Osteocyte (in vitro differentiated cells): Measurements from ENCODE around the gene WBP2. TPM values are rescaled to one million over a fixed set of nuclear protein-coding genes. Genes with fewer than 3 reads are reported as not detected.
"Not testable (repeated sequence)": the region's sequence is repeated elsewhere in the genome, so short reads cannot be mapped to it uniquely, and the experiment has no call there.

ENCODE experiments used
- DNase-seq: peaks from one replicate; pipeline ENCODE4 v3.0.0; 2021; ENCODE audit warnings: mixed read lengths; ENCODE audit not compliant: unreplicated experiment; ENCODE audit errors: extremely low spot score
- H3K27ac Mint-ChIP-seq: one replicate; pipeline ENCODE4 v1.8.0; 2021; ENCODE audit warnings: mild to moderate bottlenecking, mixed read lengths; ENCODE audit not compliant: unreplicated experiment
- H3K27me3 Mint-ChIP-seq: one replicate; pipeline ENCODE4 v1.8.0; 2021; ENCODE audit warnings: mixed read lengths; ENCODE audit not compliant: unreplicated experiment
- H3K36me3 Mint-ChIP-seq: one replicate; pipeline ENCODE4 v1.8.0; 2021; ENCODE audit warnings: mixed read lengths; ENCODE audit not compliant: unreplicated experiment
- H3K4me1 Mint-ChIP-seq: one replicate; pipeline ENCODE4 v1.8.0; 2021; ENCODE audit warnings: mixed read lengths; ENCODE audit not compliant: unreplicated experiment
- H3K4me3 Mint-ChIP-seq: one replicate; pipeline ENCODE4 v1.8.0; 2021; ENCODE audit warnings: mild to moderate bottlenecking, moderate library complexity, mixed read lengths; ENCODE audit not compliant: unreplicated experiment
- H3K9me3 Mint-ChIP-seq: one replicate; pipeline ENCODE4 v1.8.0; 2021; ENCODE audit warnings: mixed read lengths; ENCODE audit not compliant: unreplicated experiment
- CTCF ChIP-seq: fragments of 200-600 bp; sonication (generic); IDR thresholded peaks from 2 replicates; pipeline ENCODE4 v1.5.0; 2021; ENCODE audit warnings: antibody characterized with exemption, mild to moderate bottlenecking, moderate library complexity
- total RNA-seq: library from RNA; stranded (reverse); gene quantifications from 2 replicates; pipeline ENCODE4 v1.2.1, GENCODE V29; 2021

Gene WBP2
- total RNA-seq, 1 donor from 2014 or later = 88.2 TPM

- Mint-ChIP-seq H3K27me3 (no peaks in the 10 kb centered on the region), H3K36me3 (peaks cover 7% of the 10 kb centered on the region), H3K4me1 (peaks cover 18% of the 10 kb centered on the region), H3K4me3 (no peak overlapping the region), H3K27ac (no peak overlapping the region), H3K9me3 (no peaks in the 10 kb centered on the region)
- DNase-seq = no peak
- TF ChIP-seq CTCF = no peak
Measured at GRCh38 chr17:75813081-75814020, 41.8 kb downstream of the WBP2 start.

- Mint-ChIP-seq H3K36me3 (peaks cover 7% of the 10 kb centered on the region), H3K4me3 (no peak overlapping the region), H3K9me3 (no peaks in the 10 kb centered on the region), H3K4me1 (peaks cover 22% of the 10 kb centered on the region), H3K27ac (no peak overlapping the region), H3K27me3 (no peaks in the 10 kb centered on the region)
- DNase-seq = no peak
- TF ChIP-seq CTCF = no peak
Measured at GRCh38 chr17:75812096-75813013, 42.8 kb downstream of the WBP2 start.

- no peak for TF ChIP-seq CTCF
- no peaks in the 10 kb centered on the region for H3K27me3 Mint-ChIP-seq
- peaks cover 7% of the 10 kb centered on the region for H3K36me3 Mint-ChIP-seq
- H3K4me1 Mint-ChIP-seq = peaks cover 22% of the 10 kb centered on the region
- H3K27ac Mint-ChIP-seq = no peak overlapping the region
- no peaks in the 10 kb centered on the region for H3K9me3 Mint-ChIP-seq
- H3K4me3 Mint-ChIP-seq = no peak overlapping the region
- DNase-seq = no peak
Measured at GRCh38 chr17:75811174-75811573, 44.0 kb downstream of the WBP2 start.

- not testable (repeated sequence) for H3K27me3 Mint-ChIP-seq, H3K4me3 Mint-ChIP-seq, DNase-seq, H3K36me3 Mint-ChIP-seq, H3K27ac Mint-ChIP-seq, H3K9me3 Mint-ChIP-seq
- peaks cover 22% of the 10 kb centered on the region for H3K4me1 Mint-ChIP-seq
Measured at GRCh38 chr17:75810756-75811155, 44.4 kb downstream of the WBP2 start.

- Mint-ChIP-seq H3K4me3 (no peak overlapping the region), H3K27me3 (no peaks in the 10 kb centered on the region), H3K4me1 (peaks cover 22% of the 10 kb centered on the region), H3K9me3 (no peaks in the 10 kb centered on the region), H3K27ac (no peak overlapping the region), H3K36me3 (peaks cover 7% of the 10 kb centered on the region)
- DNase-seq = no peak
- TF ChIP-seq CTCF = no peak
Measured at GRCh38 chr17:75810216-75810615, 44.9 kb downstream of the WBP2 start.
